ENCODE measurements around the gene SLITRK1. TPM values are rescaled to one million over a fixed set of nuclear protein-coding genes. Genes with fewer than 3 reads are reported as not detected.

The SLITRK1 gene
- total RNA-seq, 1 experiment from 2014 or later: 0.20 TPM

GRCh38 chr13:83905641-83906040, 23.4 kb upstream of the SLITRK1 start:
- Histone ChIP-seq H2AFZ (ENCODE audit: low read length) (no peak overlapping the region), H2AK5ac (ENCODE audit: insufficient read length, low read length) (no peak overlapping the region), H3K4ac (ENCODE audit: low read depth, low read length) (no peak overlapping the region), H2BK20ac (ENCODE audit: low read depth, low read length, poor library complexity, severe bottlenecking) (no peak overlapping the region), H4K91ac (ENCODE audit: insufficient read length, low read depth, low read length) (no peak overlapping the region), H3K9ac (ENCODE audit: extremely low read depth, insufficient read length, low read length) (no peak overlapping the region), H2BK15ac (ENCODE audit: low read depth, low read length) (no peak overlapping the region), H2BK12ac (ENCODE audit: insufficient read length, low read depth, low read length) (no peak overlapping the region), H3K27ac (ENCODE audit: insufficient read length, low read depth, low read length) (no peak overlapping the region), H3K27me3 (ENCODE audit: insufficient read depth, low read length) (no peaks in the 10 kb centered on the region), H4K20me1 (ENCODE audit: control insufficient read depth, insufficient read depth, insufficient read length) (no peaks in the 10 kb centered on the region), H3K23me2 (ENCODE audit: insufficient read length, low read depth, low read length, poor library complexity, severe bottlenecking) (no peaks in the 10 kb centered on the region), H3K23ac (ENCODE audit: insufficient read length, low read depth, low read length) (no peak overlapping the region), H4K5ac (ENCODE audit: insufficient read length, low read depth, low read length) (no peak overlapping the region), H2BK120ac (ENCODE audit: low read depth, low read length, poor library complexity, severe bottlenecking) (no peak overlapping the region), H3K4me1 (ENCODE audit: insufficient read depth, low read length) (no peaks in the 10 kb centered on the region), H3K14ac (ENCODE audit: insufficient read depth, low read length) (no peak overlapping the region), H3K79me1 (ENCODE audit: insufficient read depth, low read depth, low read length, poor library complexity, severe bottlenecking) (no peaks in the 10 kb centered on the region), H2BK5ac (ENCODE audit: insufficient read length, low read length) (no peak overlapping the region), H3K9me3 (ENCODE audit: control insufficient read depth, low read depth, low read length) (no peaks in the 10 kb centered on the region), H3K79me2 (ENCODE audit: insufficient read depth, low read length) (no peaks in the 10 kb centered on the region), H4K8ac (replicated peaks; ENCODE audit: insufficient read length, low read depth, low read length) (no peak overlapping the region), H3K56ac (ENCODE audit: insufficient read length, low read depth, low read length) (no peak overlapping the region), H3T11ph (ENCODE audit: low read length) (no peak overlapping the region), H3K4me2 (ENCODE audit: insufficient read depth, insufficient read length, low read length) (no peak overlapping the region), H3K18ac (ENCODE audit: insufficient read length, low read depth, low read length) (no peak overlapping the region)
- H3K27me3 Mint-ChIP-seq (ENCODE audit: low read depth): no peaks in the 10 kb centered on the region; the same call in 1 of the 2 replicates
- no peak for DNase-seq
- H3K4me1 Mint-ChIP-seq: no peaks in the 10 kb centered on the region
- H3K36me3 Mint-ChIP-seq (ENCODE audit: insufficient read depth in 1 of 3, low read depth in 3 of 3): no peaks in the 10 kb centered on the region; a peak in 1 of 7 replicates
- WGBS (ENCODE audit: extremely low coverage, insufficient read length, low lambda C conversion rate): no CpG with 5 or more reads among the region's 5 CpGs
- H3K4me3 Mint-ChIP-seq: no peak overlapping the region
- H3K9me3 Mint-ChIP-seq: no peaks in the 10 kb centered on the region; a peak in 2 of 5 replicates
- TF ChIP-seq CTCF (conservative IDR thresholded peaks at IDR 0.05): no peak
- H3K27ac Mint-ChIP-seq: no peak overlapping the region
